HG03354 (cell line): ENCODE measurements around the gene SCUBE1.
"Not testable (repeated sequence)": the region's sequence is repeated elsewhere in the genome, so short reads cannot be mapped to it uniquely, and the experiment has no call there.

Experiments
- ATAC-seq: cut with Tn5 transposase; IDR thresholded peaks from one replicate; pipeline ENCODE4 v1.9.1; 2021; ENCODE audit warnings: mild to moderate bottlenecking; ENCODE audit not compliant: unreplicated experiment, poor library complexity, severe bottlenecking

The SCUBE1 gene

DNA sequence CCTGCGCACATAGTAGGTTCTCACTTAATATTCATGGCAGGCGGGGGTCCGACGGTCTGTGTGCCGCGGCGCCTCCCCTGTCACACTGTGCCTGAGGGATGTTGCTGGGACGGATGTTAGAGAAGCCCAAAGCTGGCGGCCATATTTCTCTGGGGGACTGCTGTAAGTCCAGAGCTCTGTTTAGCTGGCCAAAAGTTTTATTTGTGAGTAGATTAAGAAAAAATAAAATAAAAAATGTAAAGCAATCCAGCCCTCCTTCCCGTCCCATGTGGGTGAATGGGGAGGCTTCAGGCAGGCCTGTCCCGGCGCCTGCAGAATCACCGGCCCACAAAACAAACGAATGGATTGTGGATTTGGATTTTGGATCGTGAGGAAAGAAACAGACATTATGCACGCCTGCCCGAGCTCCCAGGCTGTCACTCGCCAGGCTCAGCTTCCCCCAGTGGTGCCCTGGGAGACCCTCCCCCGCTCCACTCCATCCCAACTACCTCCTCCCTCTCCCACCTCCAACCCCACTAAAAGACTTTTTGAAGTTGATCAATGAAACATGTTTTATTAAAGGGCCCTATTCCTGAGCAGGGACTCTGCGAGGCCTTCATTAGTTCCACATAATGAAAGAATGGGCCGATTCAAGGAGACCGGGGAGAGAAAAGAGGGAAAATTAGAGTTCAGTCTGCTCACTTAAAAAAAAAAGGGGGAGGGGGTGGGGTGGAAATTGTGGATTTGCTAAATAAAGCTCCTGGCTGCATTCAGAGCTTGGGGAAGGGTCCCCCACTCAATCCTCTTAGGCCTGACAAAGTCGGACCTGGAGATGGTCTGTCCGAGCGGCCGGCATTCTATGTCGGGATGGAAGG, 20.4 kb upstream of the SCUBE1 start:
- no peak for ATAC-seq

DNA sequence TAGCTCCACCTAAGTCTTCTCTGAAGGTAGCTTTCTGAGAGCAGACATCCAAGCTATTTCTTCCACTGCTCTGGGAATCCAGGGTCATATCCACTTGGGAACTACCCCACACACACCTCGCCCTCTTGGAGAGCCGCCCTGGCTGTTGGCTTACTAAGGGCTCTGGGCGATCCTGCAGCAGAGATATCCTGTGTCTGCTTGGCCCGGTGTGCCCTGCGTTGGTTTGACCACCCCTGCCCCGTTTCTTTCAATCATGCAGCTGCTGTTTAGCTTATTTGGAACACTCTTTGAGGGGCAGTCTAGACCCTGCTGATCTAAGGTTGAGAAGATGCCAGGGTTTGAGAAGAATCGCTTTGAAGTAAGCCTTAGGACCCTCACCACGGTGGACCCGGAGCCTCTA, 17.4 kb upstream of the SCUBE1 start:
- no peak for ATAC-seq

DNA sequence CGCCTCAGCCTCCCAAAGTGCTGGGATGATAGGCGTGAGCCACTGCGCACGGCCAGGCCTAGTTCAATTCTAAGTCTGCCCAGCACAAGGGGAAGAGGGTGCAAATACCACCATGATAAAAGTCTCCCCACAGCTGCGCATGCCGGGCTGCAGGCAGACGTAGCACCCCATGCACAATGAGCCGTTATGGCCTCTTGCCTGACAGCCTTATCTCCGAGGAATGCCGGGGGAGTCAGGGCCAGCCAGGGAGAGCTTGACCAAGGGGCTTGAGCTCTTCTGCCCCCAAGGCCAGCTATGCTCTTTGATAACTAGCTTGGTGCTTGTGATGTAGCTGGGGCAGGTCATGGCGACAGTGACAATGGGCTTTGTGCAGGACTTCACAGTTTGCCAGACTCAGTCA, 13.7 kb upstream of the SCUBE1 start:
- ATAC-seq, result no peak

DNA sequence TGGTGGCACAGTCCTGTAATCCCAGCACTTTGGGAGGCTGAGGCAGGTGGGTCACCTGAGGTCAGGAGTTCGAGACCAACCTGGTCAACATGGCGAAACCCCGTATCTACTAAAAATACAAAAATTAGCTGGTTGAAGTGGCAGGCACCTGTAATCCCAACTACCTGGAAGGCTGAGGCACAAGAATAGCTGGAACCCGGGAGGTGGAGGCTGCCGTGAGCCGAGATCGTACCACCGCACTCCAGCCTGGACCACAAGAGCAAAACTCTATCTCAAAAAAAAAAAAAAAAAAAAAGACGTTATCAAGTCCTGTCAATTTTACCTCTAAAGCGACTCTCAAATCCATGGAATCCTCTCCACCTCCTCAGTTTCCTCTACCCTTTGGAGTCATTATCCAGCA, 12.5 kb upstream of the SCUBE1 start:
- ATAC-seq, result not testable (repeated sequence)

DNA sequence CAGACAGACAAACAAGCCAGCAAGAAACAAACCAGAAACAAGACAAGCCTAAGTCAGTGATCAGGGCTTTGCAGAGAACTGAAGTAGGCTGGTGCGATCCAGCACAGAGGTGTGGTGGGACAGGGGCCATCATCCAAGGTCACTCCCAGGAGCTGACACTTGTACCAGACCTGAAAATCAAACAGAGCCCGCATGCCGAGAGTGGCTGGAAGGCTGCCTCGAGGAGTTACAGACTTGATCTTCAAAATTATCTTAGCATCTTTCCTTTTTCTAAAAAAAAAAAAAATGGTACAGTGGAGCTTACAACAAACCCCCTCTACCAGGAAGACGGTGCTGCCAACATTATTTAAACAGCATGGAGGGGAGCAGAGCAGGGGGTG, 8.8 kb upstream of the SCUBE1 start:
- no peak for ATAC-seq

DNA sequence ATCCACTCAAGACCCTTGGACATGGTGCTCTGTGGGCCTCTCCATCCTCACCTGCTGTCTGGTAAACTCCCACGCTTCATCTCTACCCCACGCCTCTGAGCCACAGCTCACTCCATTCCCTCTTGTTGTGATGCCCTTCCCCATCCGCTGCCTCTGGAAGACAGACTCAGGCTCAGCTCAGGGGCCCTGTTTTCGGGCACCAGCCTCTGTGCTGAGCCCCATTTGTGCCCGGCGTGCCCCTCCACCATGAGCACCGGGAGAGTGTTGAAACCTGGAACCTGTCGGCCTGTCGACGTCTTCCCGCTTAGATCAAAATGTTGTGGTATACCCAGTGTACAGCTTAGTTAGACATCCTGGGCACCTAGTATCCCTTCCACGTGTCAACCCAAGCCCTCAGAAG, 6.5 kb upstream of the SCUBE1 start:
- no peak for ATAC-seq

- ATAC-seq, result no peak
Measured at GRCh38 chr22:43346521-43346929, 3.4 kb upstream of the SCUBE1 start.

GRCh38 chr22:43345761-43346301, 2.7 kb upstream of the SCUBE1 start:
- no peak for ATAC-seq

DNA sequence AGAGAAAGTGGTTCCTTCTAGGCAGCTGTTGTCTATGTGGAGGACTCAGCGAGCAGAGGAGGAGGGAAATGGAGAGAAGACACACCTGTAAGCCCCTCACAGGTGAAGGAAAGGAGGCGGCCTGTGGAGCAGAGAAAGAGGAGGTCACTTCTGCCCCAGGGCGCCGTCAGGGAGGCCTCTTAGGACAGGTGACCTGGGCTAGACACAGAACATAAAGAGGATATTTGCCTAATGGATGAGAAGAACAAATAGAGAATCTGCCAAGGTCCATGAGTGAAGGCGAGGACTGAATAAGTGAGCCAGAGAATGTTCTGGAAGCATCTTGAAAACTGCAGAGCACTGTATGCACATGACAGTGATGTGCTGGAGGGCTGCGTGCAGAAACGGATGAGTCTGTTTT, 2.2 kb upstream of the SCUBE1 start:
- ATAC-seq, result no peak

- no peak for ATAC-seq
Measured at GRCh38 chr22:43344520-43344787, 1.3 kb upstream of the SCUBE1 start.

GRCh38 chr22:43343670-43344519, 723 bp upstream of the SCUBE1 start:
- ATAC-seq, result no peak

- no peak for ATAC-seq
Measured at GRCh38 chr22:43342347-43343261, 568 bp downstream of the SCUBE1 start.

- ATAC-seq, result no peak
Measured at GRCh38 chr22:43341565-43341964, 1.6 kb downstream of the SCUBE1 start.

- ATAC-seq, result no peak
Measured at GRCh38 chr22:43338766-43339345, 4.3 kb downstream of the SCUBE1 start.

DNA sequence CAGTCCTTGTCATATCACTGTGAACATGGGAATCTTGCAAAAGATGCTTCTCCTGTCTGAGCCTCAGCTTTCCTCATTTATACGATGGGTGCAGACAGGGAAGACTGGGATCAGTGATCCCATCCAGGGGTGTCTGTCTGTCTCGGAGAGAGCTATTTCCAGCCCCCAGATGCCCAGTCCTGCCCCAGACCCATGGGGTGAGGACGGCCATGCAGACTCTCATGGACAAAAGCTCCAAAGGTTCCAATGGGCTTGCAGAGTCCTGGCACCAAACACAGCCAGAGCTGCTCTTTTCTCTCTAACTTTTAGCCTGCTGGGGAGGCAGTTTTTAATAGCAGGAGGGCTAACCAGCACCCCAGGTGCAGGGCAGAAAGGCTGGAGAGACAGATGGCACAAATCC, 5.2 kb downstream of the SCUBE1 start:
- ATAC-seq, result no peak

DNA sequence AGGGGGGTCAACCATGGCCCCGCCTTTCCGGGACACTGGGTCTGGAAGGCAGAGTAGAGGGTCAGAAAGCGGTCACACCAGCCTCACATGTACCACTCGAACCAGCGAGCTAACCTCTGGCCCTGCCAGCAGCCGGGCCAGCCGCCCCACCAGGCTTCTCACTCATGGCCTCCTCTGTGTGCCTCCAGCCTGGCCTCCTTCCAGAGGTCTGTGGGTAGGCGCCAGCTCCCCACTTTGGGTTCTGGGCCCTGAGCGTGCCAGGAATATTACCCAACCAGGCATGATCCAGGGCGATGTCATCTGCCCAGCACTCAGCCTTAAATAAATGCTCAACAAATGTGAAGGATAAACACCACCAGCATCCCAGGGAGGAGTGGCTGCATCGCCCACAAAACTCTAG, 5.8 kb downstream of the SCUBE1 start:
- ATAC-seq, result no peak

- no peak for ATAC-seq
Measured at GRCh38 chr22:43334378-43334777, 8.8 kb downstream of the SCUBE1 start.

- no peak for ATAC-seq
Measured at GRCh38 chr22:43333978-43334377, 9.2 kb downstream of the SCUBE1 start.

DNA sequence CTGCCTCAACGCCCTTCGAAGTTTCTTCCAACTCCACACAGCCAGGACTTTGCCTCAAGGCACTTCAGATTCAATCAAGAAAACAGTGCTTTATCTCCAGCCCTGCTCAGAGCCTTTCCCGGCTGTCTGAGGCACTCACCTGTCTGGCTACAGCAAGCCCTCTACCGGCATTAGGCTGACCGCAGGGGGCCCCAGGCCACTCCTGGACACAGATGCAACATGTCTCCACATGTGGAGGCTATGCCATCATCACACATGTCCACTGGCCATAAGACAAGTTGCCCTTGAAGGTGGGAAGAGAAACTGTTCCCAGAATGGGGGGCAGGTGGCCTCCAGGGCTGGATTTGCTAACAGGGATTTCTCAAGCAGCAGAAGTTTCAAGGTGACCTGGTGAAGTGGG, 10.0 kb downstream of the SCUBE1 start:
- ATAC-seq, result no peak

DNA sequence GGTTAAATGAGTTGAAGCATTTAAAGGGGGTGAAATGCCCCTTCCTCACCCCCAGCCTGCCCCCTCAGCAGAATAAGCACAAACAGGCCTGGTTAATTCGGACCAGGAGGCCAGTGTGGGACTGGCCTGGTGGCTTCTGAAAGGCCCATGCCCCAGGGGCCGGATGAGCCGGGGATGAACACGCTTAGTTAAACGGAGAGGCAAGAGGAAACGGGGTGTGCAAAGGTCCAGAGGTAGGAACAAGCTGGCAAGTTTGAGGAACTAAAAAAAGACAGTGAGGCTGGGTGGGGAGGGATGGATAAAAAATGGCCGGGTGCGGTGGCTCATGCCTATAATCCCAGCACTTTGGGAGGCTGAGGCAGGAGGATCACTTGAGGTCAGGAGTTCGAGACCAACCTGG, 11.5 kb downstream of the SCUBE1 start:
- ATAC-seq, result no peak
